Bronchial epithelial cell (primary cell): ENCODE data around the gene TYROBP. TPM values are rescaled to one million over a fixed set of nuclear protein-coding genes. Genes with fewer than 3 reads are reported as not detected.
"Not testable (repeated sequence)": the region's sequence is repeated elsewhere in the genome, so short reads cannot be mapped to it uniquely, and the experiment has no call there.

Source experiments
- DNase-seq: peaks from one replicate; pipeline ENCODE4 v3.0.0-alpha.2; 2010; ENCODE audit warnings: low read depth
- FAIRE-seq: peaks from 2 replicates; lab custom pipeline; 2011; peaks lifted over from hg19 to GRCh38; lab: Jason Lieb, UNC
- H3K27me3 ChIP-seq: 2 replicates; pipeline ENCODE4 v1.5.1; 2011; ENCODE audit warnings: low read length; ENCODE audit not compliant: control insufficient read depth, insufficient read depth
- H3K36me3 ChIP-seq: 2 replicates; pipeline ENCODE4 v1.5.1; 2011; ENCODE audit warnings: low read length; ENCODE audit not compliant: control insufficient read depth, insufficient read depth
- H3K4me3 ChIP-seq: 2 replicates; pipeline ENCODE4 v1.5.1; 2011; ENCODE audit warnings: mild to moderate bottlenecking, low read depth, low read length, control low read depth
- CTCF ChIP-seq: IDR thresholded peaks from 2 replicates; pipeline ENCODE4 v1.5.1; 2011; ENCODE audit warnings: mild to moderate bottlenecking, moderate library complexity, low read length, control low read depth, inconsistent platforms; ENCODE audit not compliant: insufficient read depth, severe bottlenecking
- total RNA-seq: library from RNA; depleted of rRNA; stranded (reverse); fragments of >200 nt; gene quantifications from 2 replicates; pipeline ENCODE4 v1.2.1, GENCODE V29; 2014

TYROBP gene
- total RNA-seq, 1 donor from 2014 or later: not detected

GRCh38 chr19:35895911-35896642 is 12.0 kb downstream of the TYROBP start:
- no peak for FAIRE-seq

GRCh38 chr19:35894342-35894741 is 13.8 kb downstream of the TYROBP start:
- FAIRE-seq (no peak), DNase-seq (no peak)
- Histone ChIP-seq H3K36me3 (peaks cover 27% of the 10 kb centered on the region), H3K27me3 (no peaks in the 10 kb centered on the region), H3K4me3 (no peak overlapping the region)
- TF ChIP-seq CTCF: no peak

More at GRCh38 chr19:35895911-35896642, 12.0 kb downstream of the TYROBP start:
- peaks cover 15% of the 10 kb centered on the region for H3K36me3 ChIP-seq
- no peak for DNase-seq
- TF ChIP-seq CTCF: no peak
- no peaks in the 10 kb centered on the region for H3K27me3 ChIP-seq
- H3K4me3 ChIP-seq: no peak overlapping the region

GRCh38 chr19:35891819-35892218 is 16.3 kb downstream of the TYROBP start:
- not testable (repeated sequence) for H3K4me3 ChIP-seq, FAIRE-seq, DNase-seq, H3K27me3 ChIP-seq
- H3K36me3 ChIP-seq: peaks cover 29% of the 10 kb centered on the region

GRCh38 chr19:35890113-35890650 is 17.9 kb downstream of the TYROBP start:
- Histone ChIP-seq H3K27me3 (no peaks in the 10 kb centered on the region), H3K4me3 (no peak overlapping the region), H3K36me3 (peaks cover 19% of the 10 kb centered on the region)
- DNase-seq (no peak), FAIRE-seq (no peak)
- no peak for TF ChIP-seq CTCF

GRCh38 chr19:35889370-35890112 is 18.6 kb downstream of the TYROBP start:
- TF ChIP-seq CTCF: no peak
- Histone ChIP-seq H3K27me3 (no peaks in the 10 kb centered on the region), H3K4me3 (no peak overlapping the region), H3K36me3 (peaks cover 19% of the 10 kb centered on the region)
- DNase-seq: no peak
- FAIRE-seq: no peak

- DNase-seq (no peak), FAIRE-seq (no peak)
- Histone ChIP-seq H3K4me3 (no peak overlapping the region), H3K27me3 (no peaks in the 10 kb centered on the region), H3K36me3 (peaks cover 19% of the 10 kb centered on the region)
- no peak for TF ChIP-seq CTCF
These were observed 19.7 kb downstream of the TYROBP start for GRCh38 chr19:35888398-35888797.
